Gastroesophageal sphincter (tissue), 4 donors: Measurements from ENCODE around the gene RNF150. TPM values are rescaled to one million over a fixed set of nuclear protein-coding genes. Genes with fewer than 3 reads are reported as not detected.

ENCODE experiments used
- ATAC-seq: fragments of 150-250 bp; one replicate; pipeline ENCODE4 v1.9.1; 2016; ENCODE audit warnings: mild to moderate bottlenecking, moderate library complexity
- H3K27ac ChIP-seq, 4 donors: fragments of 200-600 bp; sonication (generic) in 3 of 4; 1 replicate in 3 of 4; 2 replicates in 1 of 4; pipeline ENCODE4 v1.5.1; 2016 to 2019
- H3K27me3 ChIP-seq: fragments of 200-600 bp; sonication (generic); one replicate; pipeline ENCODE4 v1.5.1; 2019
- H3K36me3 ChIP-seq, 2 donors: fragments of 200-600 bp; sonication (generic); one replicate each; pipeline ENCODE4 v1.5.1; 2019; ENCODE audit warnings: control low read depth in 1 of 2
- H3K4me1 ChIP-seq, 3 donors: fragments of 200-600 bp; sonication (generic); 1 replicate in 2 of 3; 2 replicates in 1 of 3; pipeline ENCODE4 v1.5.1; 2016 to 2019; ENCODE audit warnings: control low read depth in 2 of 3
- H3K4me3 ChIP-seq, 2 donors: fragments of 200-600 bp; sonication (generic); one replicate each; pipeline ENCODE4 v1.5.1; 2019; ENCODE audit warnings: mild to moderate bottlenecking in 1 of 2, moderate library complexity in 1 of 2
- H3K9me3 ChIP-seq, 3 donors: fragments of 200-600 bp; sonication (generic); one replicate each; pipeline ENCODE4 v1.5.1; 2017 to 2019; ENCODE audit warnings: control low read depth in 2 of 3
- CTCF ChIP-seq, 4 experiments: fragments of 200-600 bp in 2 of 4; fragments of 450-650 bp in 2 of 4; sonication (generic) in 1 of 4; IDR thresholded peaks; one replicate each; pipeline ENCODE4 v1.5.1; 2017 to 2019; ENCODE audit warnings: antibody characterized with exemption in 4 of 4, mild to moderate bottlenecking in 2 of 4, moderate library complexity in 2 of 4
- EP300 ChIP-seq: sonication (generic); formaldehyde crosslinking; IDR thresholded peaks from one replicate; pipeline ENCODE4 v1.6.1; 2017; ENCODE audit warnings: antibody characterized with exemption, mild to moderate bottlenecking
- POLR2A ChIP-seq, 2 donors: fragments of 450-650 bp; IDR thresholded peaks; one replicate each; pipeline ENCODE4 v1.6.1; 2017; ENCODE audit warnings: antibody characterized with exemption in 2 of 2, mild to moderate bottlenecking in 2 of 2, moderate library complexity in 1 of 2
- POLR2AphosphoS5 ChIP-seq: sonication (generic); formaldehyde crosslinking; IDR thresholded peaks from one replicate; pipeline ENCODE4 v1.6.1; 2017; ENCODE audit warnings: antibody characterized with exemption
- WGBS, 2 donors: methylation state at CpG; one replicate each; pipeline ENCODE4 v1.1.5; 2018; ENCODE audit warnings: low coverage in 1 of 2; 5-methylcytosine and 5-hydroxymethylcytosine counted together
- total RNA-seq, 4 donors: library from RNA; depleted of rRNA; stranded (reverse); fragments of >200 nt; gene quantifications; one replicate each; pipeline ENCODE4 v1.1.0, GENCODE V29; 2016

RNF150 gene
- total RNA-seq, 4 donors from 2014 or later = 36.5 to 70.5 (median 59.9) TPM

GRCh38 chr4:141006242-141006802, 126.9 kb downstream of the RNF150 start:
- Histone ChIP-seq H3K36me3 (no peaks in the 10 kb centered on the region), H3K27ac (no peak overlapping the region), H3K4me1 (peaks cover 0 to 36% (median 5%) of the 10 kb centered on the region in 3 donors), H3K9me3 (no peaks in the 10 kb centered on the region), H3K27me3 (no peaks in the 10 kb centered on the region), H3K4me3 (no peak overlapping the region)
- ATAC-seq = no peak
- TF ChIP-seq EP300 (no peak), POLR2A (IDR thresholded peaks at IDR 0.05) (no peak), CTCF (IDR thresholded peaks at IDR 0.05) (no peak), POLR2AphosphoS5 (no peak)
- 47 to 68% methylated on average over 4 of the region's 4 CpGs for WGBS, 2 donors

GRCh38 chr4:141004823-141005222, 128.4 kb downstream of the RNF150 start:
- no peak for ATAC-seq
- no peaks in the 10 kb centered on the region for H3K9me3 ChIP-seq
- peak overlapping the region in 1 of 4 donors; percentile 75 for H3K27ac ChIP-seq
- 84 to 100% methylated on average over 1 to 2 of the region's 2 CpGs for WGBS, 2 donors
- no peaks in the 10 kb centered on the region for H3K36me3 ChIP-seq
- H3K27me3 ChIP-seq = no peaks in the 10 kb centered on the region
- peaks cover 0 to 45% (median 11%) of the 10 kb centered on the region in 3 donors for H3K4me1 ChIP-seq
- no peak for TF ChIP-seq POLR2AphosphoS5
- TF ChIP-seq EP300 = no peak
- TF ChIP-seq CTCF (IDR thresholded peaks at IDR 0.05) = no peak
- no peak for TF ChIP-seq POLR2A (IDR thresholded peaks at IDR 0.05)
- H3K4me3 ChIP-seq = no peak overlapping the region

- no peak for TF ChIP-seq POLR2A (IDR thresholded peaks at IDR 0.05)
- no peak for TF ChIP-seq POLR2AphosphoS5
- no peak for TF ChIP-seq CTCF (IDR thresholded peaks at IDR 0.05)
- TF ChIP-seq EP300 = no peak
- no peaks in the 10 kb centered on the region for H3K36me3 ChIP-seq
- peak overlapping the region; percentile 71 to 79 (median 76) for H3K27ac ChIP-seq
- no peaks in the 10 kb centered on the region for H3K9me3 ChIP-seq
- H3K27me3 ChIP-seq = no peaks in the 10 kb centered on the region
- WGBS, 2 donors = 46 to 66% methylated on average over 4 of the region's 4 CpGs
- peaks cover 0 to 56% (median 11%) of the 10 kb centered on the region in 3 donors for H3K4me1 ChIP-seq
- H3K4me3 ChIP-seq = no peak overlapping the region
- no peak for ATAC-seq
These were observed 130.1 kb downstream of the RNF150 start for GRCh38 chr4:141003193-141003592.

DNA sequence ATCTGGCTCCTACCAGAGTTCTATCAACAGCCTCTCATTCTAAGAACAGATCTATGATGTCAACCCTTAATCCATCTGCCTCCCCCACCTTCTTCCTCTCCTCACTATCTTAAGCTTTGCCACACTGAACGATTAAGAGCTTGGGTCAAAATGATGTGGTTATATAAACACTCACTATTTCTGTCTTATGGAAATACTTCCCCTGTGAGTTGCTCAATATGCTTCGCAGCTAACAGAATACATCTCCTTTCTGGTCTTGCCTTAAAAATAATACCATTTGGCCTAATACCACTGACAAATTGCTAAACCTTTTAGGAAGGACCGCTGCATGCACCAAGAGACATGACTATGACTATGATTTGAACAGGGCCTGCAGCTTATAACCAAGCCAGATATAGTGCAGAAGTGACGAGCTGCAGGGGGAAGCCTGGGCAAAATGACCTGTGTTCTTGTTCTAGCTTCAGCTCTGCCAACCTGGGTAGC, 130.9 kb downstream of the RNF150 start:
- Histone ChIP-seq H3K36me3 (no peaks in the 10 kb centered on the region), H3K27me3 (no peaks in the 10 kb centered on the region), H3K4me1 (peaks cover 0 to 62% (median 11%) of the 10 kb centered on the region in 3 donors), H3K4me3 (no peak overlapping the region), H3K9me3 (no peaks in the 10 kb centered on the region), H3K27ac (peak overlapping the region; percentile 71 to 79 (median 76))
- TF ChIP-seq CTCF (IDR thresholded peaks at IDR 0.05) (no peak), POLR2A (IDR thresholded peaks at IDR 0.05) (no peak), POLR2AphosphoS5 (peak; percentile 73), EP300 (no peak)
- 8 to 11% methylated on average over 3 to 4 of the region's 4 CpGs for WGBS, 2 donors
- ATAC-seq = peak; percentile 72

GRCh38 chr4:140996766-140997165, 136.5 kb downstream of the RNF150 start:
- H3K4me1 ChIP-seq = peaks cover 4 to 75% (median 18%) of the 10 kb centered on the region in 3 donors
- no peak for TF ChIP-seq EP300
- peak in 3 of 4 experiments; percentile 16 to 43 (median 34) for TF ChIP-seq CTCF (IDR thresholded peaks at IDR 0.05)
- TF ChIP-seq POLR2AphosphoS5 = peak; percentile 80
- TF ChIP-seq POLR2A (IDR thresholded peaks at IDR 0.05) = no peak
- no peaks in the 10 kb centered on the region for H3K9me3 ChIP-seq
- no peaks in the 10 kb centered on the region for H3K36me3 ChIP-seq
- ATAC-seq = peak; percentile 61
- H3K4me3 ChIP-seq = no peak overlapping the region
- H3K27ac ChIP-seq = peak overlapping the region; percentile 62 to 79 (median 74)
- no peaks in the 10 kb centered on the region for H3K27me3 ChIP-seq
